H9 (cell line): ENCODE data around the gene DSG2. TPM values are rescaled to one million over a fixed set of nuclear protein-coding genes. Genes with fewer than 3 reads are reported as not detected.

Experiments used
- DNase-seq: peaks from one replicate; pipeline ENCODE4 v3.0.0-alpha.2; 2017
- H2AFZ ChIP-seq: one replicate; pipeline ENCODE4 v1.6.1; 2013; ENCODE audit warnings: mild to moderate bottlenecking, low read length, control low read depth, moderate library complexity
- H2AK5ac ChIP-seq: 2 replicates; pipeline ENCODE4 v1.6.1; 2013; ENCODE audit warnings: low read length, control low read depth, mixed read lengths; ENCODE audit not compliant: insufficient read length
- H2BK120ac ChIP-seq: one replicate; pipeline ENCODE4 v1.6.1; 2013; ENCODE audit warnings: low read depth, mild to moderate bottlenecking, low read length, control low read depth, inconsistent platforms; ENCODE audit not compliant: poor library complexity, severe bottlenecking
- H2BK12ac ChIP-seq: 2 replicates; pipeline ENCODE4 v1.6.1; 2013; ENCODE audit warnings: low read length, control low read depth, mixed read lengths, low read depth; ENCODE audit not compliant: insufficient read length
- H2BK15ac ChIP-seq: 2 replicates; pipeline ENCODE4 v1.6.1; 2013; ENCODE audit warnings: low read depth, low read length, control low read depth
- H2BK20ac ChIP-seq: one replicate; pipeline ENCODE4 v1.6.1; 2013; ENCODE audit warnings: low read depth, mild to moderate bottlenecking, low read length, control low read depth, inconsistent platforms; ENCODE audit not compliant: poor library complexity, severe bottlenecking
- H2BK5ac ChIP-seq: 2 replicates; pipeline ENCODE4 v1.6.1; 2013; ENCODE audit warnings: low read length, control low read depth, mixed read lengths; ENCODE audit not compliant: insufficient read length
- H3K14ac ChIP-seq: 2 replicates; pipeline ENCODE4 v1.6.1; 2013; ENCODE audit warnings: low read length, control low read depth; ENCODE audit not compliant: insufficient read depth
- H3K18ac ChIP-seq: 2 replicates; pipeline ENCODE4 v1.6.1; 2013; ENCODE audit warnings: low read depth, mild to moderate bottlenecking, mixed read lengths, low read length, control low read depth; ENCODE audit not compliant: insufficient read length
- H3K23ac ChIP-seq: 2 replicates; pipeline ENCODE4 v1.6.1; 2013; ENCODE audit warnings: low read length, control low read depth, mixed read lengths, low read depth; ENCODE audit not compliant: insufficient read length
- H3K23me2 ChIP-seq: 2 replicates; pipeline ENCODE4 v1.6.1; 2013; ENCODE audit warnings: low read depth, mild to moderate bottlenecking, mixed read lengths, low read length, control low read depth; ENCODE audit not compliant: insufficient read length, poor library complexity, severe bottlenecking
- H3K27ac ChIP-seq: 2 replicates; pipeline ENCODE4 v1.5.1; 2013; ENCODE audit warnings: low read length, control low read depth, mixed read lengths, low read depth; ENCODE audit not compliant: insufficient read length
- H3K27me3 ChIP-seq: 2 replicates; pipeline ENCODE4 v1.6.1; 2013; ENCODE audit warnings: low read length, control low read depth, inconsistent platforms; ENCODE audit not compliant: insufficient read depth
- H3K4ac ChIP-seq: 2 replicates; pipeline ENCODE4 v1.6.1; 2013; ENCODE audit warnings: low read depth, mild to moderate bottlenecking, control low read depth, inconsistent platforms, low read length, moderate library complexity
- H3K4me1 ChIP-seq: 2 replicates; pipeline ENCODE4 v1.6.1; 2013; ENCODE audit warnings: low read length, control low read depth, inconsistent platforms; ENCODE audit not compliant: insufficient read depth
- H3K4me2 ChIP-seq: 2 replicates; pipeline ENCODE4 v1.6.1; 2013; ENCODE audit warnings: low read length, control low read depth, mixed read lengths; ENCODE audit not compliant: insufficient read length, insufficient read depth
- H3K56ac ChIP-seq: 2 replicates; pipeline ENCODE4 v1.6.1; 2013; ENCODE audit warnings: low read depth, mild to moderate bottlenecking, mixed read lengths, low read length, control low read depth; ENCODE audit not compliant: insufficient read length
- H3K79me1 ChIP-seq: 2 replicates; pipeline ENCODE4 v1.6.1; 2013; ENCODE audit warnings: low read depth, mild to moderate bottlenecking, moderate library complexity, low read length, control low read depth, inconsistent platforms; ENCODE audit not compliant: insufficient read depth, poor library complexity, severe bottlenecking
- H3K79me2 ChIP-seq: 2 replicates; pipeline ENCODE4 v1.6.1; 2013; ENCODE audit warnings: low read length, control low read depth, inconsistent platforms; ENCODE audit not compliant: insufficient read depth
- H3K9ac ChIP-seq: 2 replicates; pipeline ENCODE4 v1.6.1; 2013; ENCODE audit warnings: low read length, control low read depth, mixed read lengths; ENCODE audit not compliant: insufficient read length; ENCODE audit errors: extremely low read depth
- H3K9me3 ChIP-seq: one replicate; pipeline ENCODE4 v1.6.1; 2013; ENCODE audit warnings: low read depth, low read length, inconsistent platforms; ENCODE audit not compliant: control insufficient read depth
- H3T11ph ChIP-seq: one replicate; pipeline ENCODE4 v1.6.1; 2013; ENCODE audit warnings: mild to moderate bottlenecking, low read length, control low read depth, inconsistent platforms
- H4K20me1 ChIP-seq: one replicate; pipeline ENCODE4 v1.6.1; 2013; ENCODE audit not compliant: control insufficient read depth, insufficient read length, insufficient read depth
- H4K5ac ChIP-seq: 2 replicates; pipeline ENCODE4 v1.6.1; 2013; ENCODE audit warnings: low read depth, mild to moderate bottlenecking, mixed read lengths, low read length, control low read depth; ENCODE audit not compliant: insufficient read length
- H4K8ac ChIP-seq: replicated peaks from 2 replicates; pipeline ENCODE4 v1.6.1; 2013; ENCODE audit warnings: low read length, control low read depth, mixed read lengths, low read depth; ENCODE audit not compliant: insufficient read length
- H4K91ac ChIP-seq: 2 replicates; pipeline ENCODE4 v1.6.1; 2013; ENCODE audit warnings: low read depth, mild to moderate bottlenecking, moderate library complexity, mixed read lengths, low read length, control low read depth; ENCODE audit not compliant: insufficient read length
- H3K27ac Mint-ChIP-seq, 3 experiments: 2 replicates in 2 of 3; 3 replicates in 1 of 3; pipeline ENCODE4 v1.8.0; 2020 to 2021; ENCODE audit warnings: mixed read lengths in 3 of 3, mild to moderate bottlenecking in 1 of 3, moderate library complexity in 1 of 3
- H3K27me3 Mint-ChIP-seq: 2 replicates; pipeline ENCODE4 v1.8.0; 2021; ENCODE audit warnings: low read depth, mild to moderate bottlenecking, moderate library complexity, mixed read lengths
- H3K36me3 Mint-ChIP-seq, 3 experiments: 2 replicates in 2 of 3; 3 replicates in 1 of 3; pipeline ENCODE4 v1.8.0; 2020 to 2021; ENCODE audit warnings: low read depth in 3 of 3, mixed read lengths in 3 of 3; ENCODE audit not compliant: insufficient read depth in 1 of 3
- H3K4me1 Mint-ChIP-seq, 2 experiments: 2 replicates each; pipeline ENCODE4 v1.8.0; 2020; ENCODE audit warnings: mixed read lengths in 2 of 2
- H3K4me3 Mint-ChIP-seq, 2 experiments: 2 replicates in 1 of 2; 3 replicates in 1 of 2; pipeline ENCODE4 v1.8.0; 2020 to 2021; ENCODE audit warnings: mild to moderate bottlenecking in 2 of 2, mixed read lengths in 2 of 2, moderate library complexity in 1 of 2
- H3K9me3 Mint-ChIP-seq, 2 experiments: 2 replicates in 1 of 2; 3 replicates in 1 of 2; pipeline ENCODE4 v1.8.0; 2020; ENCODE audit warnings: mild to moderate bottlenecking in 2 of 2, mixed read lengths in 2 of 2, moderate library complexity in 1 of 2
- total RNA-seq: library from RNA; stranded (reverse); gene quantifications from 2 replicates; pipeline ENCODE4 v1.2.1, GENCODE V29; 2021
- TF ChIP-seq, protein P1 (sequence below): fragments of 200-600 bp; sonication (generic); conservative IDR thresholded peaks from 3 replicates; pipeline ENCODE4 v1.8.0; 2021; ENCODE audit warnings: antibody characterized with exemption, mild to moderate bottlenecking

Gene DSG2
- total RNA-seq, 1 experiment from 2014 or later: 107 TPM

DNA sequence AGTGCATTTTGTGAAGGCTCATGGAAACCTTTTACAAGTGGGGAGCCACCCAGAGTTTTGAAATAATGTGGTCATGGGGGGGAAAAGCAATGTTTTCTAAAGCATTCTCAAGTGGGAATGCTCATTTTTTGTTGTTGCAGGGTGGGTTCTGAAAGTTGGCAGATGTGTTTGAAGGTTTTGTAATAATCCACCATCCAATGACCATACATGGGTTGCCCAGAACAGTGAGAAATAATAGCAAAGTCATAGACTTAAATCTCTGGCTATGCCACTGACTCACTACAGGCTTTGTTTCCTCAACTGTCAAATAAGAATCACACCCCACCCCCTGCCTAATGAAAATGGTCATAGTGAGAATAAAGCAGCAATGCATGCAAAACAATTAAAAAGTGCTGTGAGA is 47.6 kb upstream of the DSG2 start:
- no peak overlapping the region for H3K27ac ChIP-seq
- DNase-seq: no peak
- Mint-ChIP-seq H3K36me3 (no peaks in the 10 kb centered on the region), H3K27ac (no peak overlapping the region), H3K9me3 (no peaks in the 10 kb centered on the region), H3K4me3 (no peak overlapping the region), H3K27me3 (no peaks in the 10 kb centered on the region), H3K4me1 (peaks cover 0 to 4% of the 10 kb centered on the region in 2 experiments; a peak in 1 of 4 replicates)
- no peak overlapping the region for H2BK5ac ChIP-seq
- H3K9me3 ChIP-seq: no peaks in the 10 kb centered on the region
- no peaks in the 10 kb centered on the region for H3K79me2 ChIP-seq
- no peak overlapping the region for H2BK20ac ChIP-seq
- no peak overlapping the region for H3K23ac ChIP-seq
- H3K9ac ChIP-seq: no peak overlapping the region
- H2AK5ac ChIP-seq: no peak overlapping the region
- no peak overlapping the region for H4K5ac ChIP-seq
- H2BK15ac ChIP-seq: no peak overlapping the region
- no peak overlapping the region for H2BK120ac ChIP-seq
- H3K23me2 ChIP-seq: no peaks in the 10 kb centered on the region
- no peak overlapping the region for H2BK12ac ChIP-seq
- no peaks in the 10 kb centered on the region for H3K79me1 ChIP-seq
- no peak overlapping the region for H2AFZ ChIP-seq
- H3T11ph ChIP-seq: no peak overlapping the region
- H3K4me1 ChIP-seq: no peaks in the 10 kb centered on the region
- H4K8ac ChIP-seq: no peak overlapping the region
- no peak overlapping the region for H3K4me2 ChIP-seq
- no peaks in the 10 kb centered on the region for H3K27me3 ChIP-seq
- H3K18ac ChIP-seq: no peak overlapping the region
- H3K4ac ChIP-seq: no peak overlapping the region
- H3K56ac ChIP-seq: no peak overlapping the region
- TF ChIP-seq, protein P1, sequence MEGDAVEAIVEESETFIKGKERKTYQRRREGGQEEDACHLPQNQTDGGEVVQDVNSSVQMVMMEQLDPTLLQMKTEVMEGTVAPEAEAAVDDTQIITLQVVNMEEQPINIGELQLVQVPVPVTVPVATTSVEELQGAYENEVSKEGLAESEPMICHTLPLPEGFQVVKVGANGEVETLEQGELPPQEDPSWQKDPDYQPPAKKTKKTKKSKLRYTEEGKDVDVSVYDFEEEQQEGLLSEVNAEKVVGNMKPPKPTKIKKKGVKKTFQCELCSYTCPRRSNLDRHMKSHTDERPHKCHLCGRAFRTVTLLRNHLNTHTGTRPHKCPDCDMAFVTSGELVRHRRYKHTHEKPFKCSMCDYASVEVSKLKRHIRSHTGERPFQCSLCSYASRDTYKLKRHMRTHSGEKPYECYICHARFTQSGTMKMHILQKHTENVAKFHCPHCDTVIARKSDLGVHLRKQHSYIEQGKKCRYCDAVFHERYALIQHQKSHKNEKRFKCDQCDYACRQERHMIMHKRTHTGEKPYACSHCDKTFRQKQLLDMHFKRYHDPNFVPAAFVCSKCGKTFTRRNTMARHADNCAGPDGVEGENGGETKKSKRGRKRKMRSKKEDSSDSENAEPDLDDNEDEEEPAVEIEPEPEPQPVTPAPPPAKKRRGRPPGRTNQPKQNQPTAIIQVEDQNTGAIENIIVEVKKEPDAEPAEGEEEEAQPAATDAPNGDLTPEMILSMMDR: no peak
- H3K14ac ChIP-seq: no peak overlapping the region
- no peak overlapping the region for H4K91ac ChIP-seq
- no peaks in the 10 kb centered on the region for H4K20me1 ChIP-seq
